GM12892 (cell line): Measurements from ENCODE around the gene KIF25.
"Not testable (repeated sequence)": the region's sequence is repeated elsewhere in the genome, so short reads cannot be mapped to it uniquely, and the experiment has no call there.

Source experiments
- DNase-seq: peaks from one replicate; pipeline ENCODE4 v3.0.0; 2011; ENCODE audit not compliant: insufficient read length
- FAIRE-seq: peaks from 2 replicates; lab custom pipeline; 2011; peaks lifted over from hg19 to GRCh38; lab: Jason Lieb, UNC
- POLR2A ChIP-seq: IDR thresholded peaks from 2 replicates; pipeline ENCODE4 v1.6.1; 2011; ENCODE audit warnings: low read depth, low read length, control low read depth
- POLR2AphosphoS5 ChIP-seq: IDR thresholded peaks from 2 replicates; pipeline ENCODE4 v1.6.1; 2011; ENCODE audit warnings: low read depth, low read length, control low read depth
- TAF1 ChIP-seq: IDR thresholded peaks from 2 replicates; pipeline ENCODE4 v1.6.1; 2011; ENCODE audit warnings: low read depth, mild to moderate bottlenecking, control low read depth, low read length, borderline replicate concordance

KIF25 gene

GRCh38 chr6:168072261-168072660 is 74.8 kb downstream of the KIF25 start:
- FAIRE-seq (no peak), DNase-seq (no peak)
- no peak for TF ChIP-seq POLR2A
- TF ChIP-seq POLR2AphosphoS5 = no peak
- no peak for TF ChIP-seq TAF1

DNA sequence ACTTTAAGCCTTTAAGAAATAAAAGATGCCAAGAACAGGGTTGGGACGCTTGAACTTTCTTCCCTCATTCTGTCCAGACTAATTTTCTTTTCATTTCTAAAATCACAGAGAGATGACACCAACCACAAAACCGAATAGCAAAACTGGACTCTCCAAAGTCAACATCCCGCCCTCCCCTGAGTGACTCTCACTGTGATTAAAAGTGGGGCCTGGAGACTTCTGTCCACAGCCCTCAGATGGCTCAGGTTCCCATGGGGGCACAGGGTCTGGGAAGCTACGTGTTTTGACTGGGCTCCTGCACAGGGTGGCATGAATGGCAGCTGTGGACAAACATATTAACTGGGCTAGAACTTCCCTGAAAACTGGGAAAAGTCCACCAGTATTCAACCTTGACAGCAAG is 75.3 kb downstream of the KIF25 start:
- TF ChIP-seq TAF1 = no peak
- TF ChIP-seq POLR2AphosphoS5 = no peak
- TF ChIP-seq POLR2A = no peak

GRCh38 chr6:168073937-168074730 is 76.7 kb downstream of the KIF25 start:
- FAIRE-seq = no peak

More for the DNA sequence above, 75.3 kb downstream of the KIF25 start:
- no peak for FAIRE-seq
- DNase-seq = no peak

DNA sequence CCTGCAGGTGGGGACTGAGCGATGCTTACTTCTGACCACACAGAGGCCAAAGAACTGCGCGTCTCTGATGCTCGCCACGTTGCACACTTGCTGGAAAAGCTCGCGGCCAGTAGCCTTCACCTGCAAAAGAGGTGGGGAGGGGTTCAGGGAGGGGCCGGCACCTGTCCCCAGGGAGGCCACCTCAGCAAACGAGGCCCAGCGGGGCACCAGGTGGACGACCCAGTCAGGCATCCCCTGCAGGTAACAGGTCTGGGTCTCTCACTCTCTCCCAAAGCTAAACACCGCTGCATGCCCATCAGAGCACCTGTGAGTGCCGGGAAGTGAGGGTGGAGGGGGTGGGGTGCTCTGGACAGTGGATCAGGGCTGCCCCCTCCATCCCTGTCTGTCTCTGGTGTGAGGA is 77.7 kb downstream of the KIF25 start:
- FAIRE-seq (no peak), DNase-seq (no peak)
- TF ChIP-seq POLR2AphosphoS5 = no peak
- TF ChIP-seq TAF1 = no peak
- TF ChIP-seq POLR2A = no peak

More at GRCh38 chr6:168073937-168074730, 76.7 kb downstream of the KIF25 start:
- TF ChIP-seq POLR2A (no peak), POLR2AphosphoS5 (no peak), TAF1 (no peak)
- no peak for DNase-seq

- no peak for FAIRE-seq
- no peak for DNase-seq
- TF ChIP-seq TAF1 (no peak), POLR2A (no peak), POLR2AphosphoS5 (no peak)
Observed at GRCh38 chr6:168075787-168076202, 78.3 kb downstream of the KIF25 start.

DNA sequence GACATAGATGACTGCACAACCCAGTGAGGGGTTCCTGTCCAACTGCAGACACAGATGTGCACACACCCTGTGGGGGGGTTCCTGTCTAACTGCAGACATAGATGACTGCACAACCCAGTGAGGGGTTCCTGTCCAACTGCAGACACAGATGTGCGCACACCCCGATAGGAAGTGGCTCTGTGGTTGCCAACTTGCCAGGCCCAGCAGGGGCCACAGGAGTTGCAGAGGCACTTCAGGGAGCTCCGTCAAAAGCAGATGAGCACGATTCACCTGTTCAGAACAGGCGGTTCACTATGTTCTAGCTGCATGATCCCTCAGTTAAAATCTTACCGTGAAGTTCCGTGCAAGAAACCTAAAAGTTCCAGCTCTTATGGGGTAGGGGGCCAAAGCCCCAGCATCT is 79.9 kb downstream of the KIF25 start:
- not testable (repeated sequence) for DNase-seq, FAIRE-seq

DNA sequence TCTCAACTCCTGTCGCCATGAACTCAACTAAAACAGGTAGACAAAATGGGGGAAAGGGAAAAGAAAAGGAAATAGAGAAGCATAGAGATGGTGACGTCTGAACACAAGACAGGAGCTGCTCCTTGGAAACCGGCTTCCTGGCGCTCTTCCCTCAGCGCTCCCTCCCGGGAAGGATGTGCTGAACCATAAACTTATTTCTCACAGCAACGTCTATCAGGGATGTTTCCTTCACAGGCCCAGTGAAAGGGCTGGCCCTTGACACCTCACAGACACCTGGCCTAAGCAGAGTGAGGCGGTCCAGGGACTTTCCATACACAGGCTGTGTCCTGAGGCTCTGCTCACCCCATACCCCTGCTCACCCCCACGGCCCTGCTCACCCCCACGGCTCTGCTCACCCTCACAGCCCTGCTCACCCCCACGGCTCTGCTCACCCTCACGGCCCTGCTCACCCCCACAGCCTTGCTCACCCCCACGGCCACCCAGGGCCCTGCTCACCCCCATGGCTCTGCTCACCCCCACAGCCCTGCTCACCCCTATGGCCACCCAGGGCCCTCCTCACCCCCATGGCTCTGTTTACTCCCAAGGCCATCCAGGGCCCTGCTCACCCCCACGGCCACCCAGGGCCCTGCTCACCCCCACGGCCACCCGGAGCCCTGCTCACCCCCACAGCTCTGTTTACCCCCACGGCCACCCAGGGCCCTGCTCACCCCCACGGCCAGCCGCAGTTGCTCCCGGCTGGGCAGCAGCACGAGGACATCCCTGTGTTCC is 80.9 kb downstream of the KIF25 start:
- TF ChIP-seq TAF1 (no peak), POLR2A (no peak), POLR2AphosphoS5 (no peak)
- FAIRE-seq (no peak), DNase-seq (no peak)

DNA sequence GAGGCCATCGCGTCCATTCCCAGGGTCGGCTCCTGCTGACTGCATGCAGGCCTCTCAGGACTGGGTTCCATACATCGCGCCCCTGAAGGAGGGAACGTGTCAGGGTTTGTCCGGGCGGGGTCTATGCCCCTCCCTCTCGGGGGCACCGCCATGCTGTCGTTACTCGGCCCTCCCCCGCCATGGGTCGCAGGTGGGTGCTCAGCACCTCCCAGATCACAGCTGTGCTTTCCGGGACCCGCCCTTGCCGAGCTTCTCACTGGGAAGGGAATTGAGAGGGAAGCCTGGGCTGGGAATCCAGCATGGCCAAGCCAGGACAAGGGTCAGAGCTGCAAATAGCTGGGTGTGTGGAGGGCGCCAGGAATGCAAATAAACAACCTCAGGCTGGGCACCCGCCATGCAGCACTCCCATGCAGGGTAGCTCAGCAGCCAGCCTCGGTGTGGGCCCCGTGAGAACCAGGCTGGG is 81.5 kb downstream of the KIF25 start, which contains the start of gene FRMD1:
Gene FRMD1 (minus strand): TSS at position 270 of the 463 bp plus-strand sequence. CDS start 118 bp downstream, at position 152.
- no peak for TF ChIP-seq POLR2AphosphoS5
- no peak for TF ChIP-seq TAF1
- no peak for TF ChIP-seq POLR2A
- FAIRE-seq = no peak
- DNase-seq = no peak

GRCh38 chr6:168080393-168081077 is 83.1 kb downstream of the KIF25 start:
- FAIRE-seq (no peak), DNase-seq (no peak)
- TF ChIP-seq POLR2A (no peak), POLR2AphosphoS5 (no peak), TAF1 (no peak)

GRCh38 chr6:168081858-168082546 is 84.5 kb downstream of the KIF25 start:
- DNase-seq (no peak), FAIRE-seq (no peak)
- TF ChIP-seq POLR2A (no peak), TAF1 (no peak), POLR2AphosphoS5 (no peak)

DNA sequence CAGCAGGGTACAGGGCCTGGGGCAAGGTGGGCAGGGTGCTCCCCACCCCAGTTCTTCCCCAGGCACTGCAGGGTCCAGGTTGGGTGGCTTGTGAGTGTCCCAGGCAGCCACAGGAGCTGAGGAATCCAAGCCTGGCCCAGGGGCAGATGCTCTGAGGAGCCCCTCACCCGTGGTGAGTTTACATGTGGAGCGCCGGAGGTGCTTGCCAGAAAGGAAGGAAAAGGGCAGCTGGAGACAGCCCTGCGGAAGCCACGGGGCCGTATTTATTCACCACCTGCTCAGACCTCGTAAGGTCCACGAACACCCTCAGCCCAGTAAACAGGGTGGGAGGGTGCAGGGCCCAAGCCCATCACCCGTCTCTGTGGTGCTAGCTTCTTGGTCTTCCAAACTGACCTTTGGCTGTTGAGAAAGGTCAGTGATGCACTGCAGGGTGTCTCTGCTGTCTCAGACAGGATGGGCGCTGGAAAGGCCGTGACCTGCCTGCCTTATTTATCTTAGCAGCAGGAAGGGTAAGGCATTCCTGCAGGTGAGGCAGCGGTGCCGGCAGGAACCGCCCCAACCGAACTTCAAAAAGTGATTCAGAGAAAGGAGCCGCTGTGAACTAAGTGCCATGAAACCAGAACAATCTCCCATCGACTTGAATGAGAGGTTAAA is 85.5 kb downstream of the KIF25 start:
- FAIRE-seq = no peak
- DNase-seq = no peak
- no peak for TF ChIP-seq POLR2AphosphoS5
- no peak for TF ChIP-seq TAF1
- no peak for TF ChIP-seq POLR2A
